Stimulated activated CD4-positive, alpha-beta T cell treated with anti-CD3 and anti-CD28 coated beads, Interleukin-12 subunit alpha, Interleukin-12 subunit beta, amount 100 ng/mL, for 24 hours (primary cell): ENCODE data around the gene FAM171A2.

Source experiments
- DNase-seq, 2 experiments: peaks; one replicate each; pipeline ENCODE4 v3.0.0-alpha.2; 2020; ENCODE audit warnings: low read depth in 2 of 2

FAM171A2 gene

GRCh38 chr17:44323359-44324091 lies 40.1 kb downstream of the FAM171A2 start:
- no peak for DNase-seq

DNA sequence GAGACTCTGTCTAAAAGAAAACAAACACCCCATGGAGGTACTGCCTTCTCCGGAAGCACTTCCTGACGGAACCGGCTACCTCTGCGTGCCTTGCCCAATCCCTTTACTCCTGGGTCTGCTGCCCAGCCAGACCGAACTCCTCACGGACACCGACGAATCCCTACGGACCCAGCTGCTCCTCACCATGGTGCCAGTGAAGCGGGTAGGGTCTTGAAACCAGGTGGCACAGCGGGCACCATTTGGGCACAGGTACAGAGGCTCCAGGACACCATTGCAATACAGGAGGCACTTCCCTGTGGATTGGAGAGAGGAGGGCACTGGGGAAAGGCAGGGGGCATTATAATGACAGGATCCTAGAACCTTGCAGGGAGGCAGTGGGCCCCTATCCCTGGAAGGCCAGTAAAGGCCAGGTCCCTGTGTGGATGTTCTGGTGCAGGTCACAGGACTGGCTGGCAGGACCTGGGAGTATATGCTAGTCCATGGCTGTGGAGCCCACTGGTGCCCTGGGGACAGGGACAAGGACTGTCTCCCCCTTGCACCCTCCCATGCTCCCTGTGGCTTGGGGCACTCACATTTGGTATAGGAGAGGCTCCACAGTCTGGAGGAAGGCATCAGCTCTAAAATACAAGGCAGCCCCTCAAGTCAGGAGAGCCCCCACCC lies 41.3 kb downstream of the FAM171A2 start:
- no peak for DNase-seq

DNA sequence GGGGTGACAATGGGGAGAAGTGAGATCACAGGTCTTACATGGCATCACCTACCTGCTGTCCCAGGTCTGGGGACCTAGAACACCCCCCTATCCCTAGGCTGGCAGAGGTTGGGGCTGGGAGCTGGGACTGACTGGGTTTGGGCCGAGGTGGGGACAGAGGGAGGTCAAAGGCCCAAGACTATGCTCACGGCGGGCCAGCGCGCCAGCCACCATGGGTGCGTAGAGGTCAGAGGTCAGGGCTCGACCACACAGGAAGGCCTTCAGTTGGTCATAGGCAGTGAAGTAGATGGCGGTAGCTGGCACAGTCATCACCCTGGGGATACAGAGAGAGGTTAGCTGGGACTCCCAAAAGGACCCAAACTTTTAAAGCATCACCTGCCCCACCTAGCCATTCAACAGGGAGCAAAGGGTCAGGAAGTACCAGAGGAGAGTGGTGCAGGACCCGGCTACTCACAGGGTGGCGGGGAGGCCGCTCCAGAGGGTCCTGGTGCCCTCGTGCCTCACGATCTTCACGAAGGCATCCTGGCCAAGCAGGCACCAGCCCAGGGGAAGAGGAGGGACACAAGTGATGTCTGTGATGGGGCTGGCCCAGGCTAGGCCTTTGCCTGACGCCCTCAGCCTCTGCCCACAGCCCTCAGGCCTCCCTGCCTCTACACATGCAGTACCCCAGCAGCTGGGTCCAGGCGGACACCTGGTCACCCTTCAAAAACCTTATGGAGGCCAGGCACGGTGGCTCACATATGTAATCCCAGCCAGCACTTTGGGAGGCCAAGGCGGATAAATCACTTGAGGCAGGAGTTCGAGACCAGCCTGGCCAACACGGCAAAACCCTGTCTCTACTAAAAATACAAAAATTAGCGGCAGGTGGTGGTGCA lies 42.2 kb downstream of the FAM171A2 start:
- no peak for DNase-seq

DNA sequence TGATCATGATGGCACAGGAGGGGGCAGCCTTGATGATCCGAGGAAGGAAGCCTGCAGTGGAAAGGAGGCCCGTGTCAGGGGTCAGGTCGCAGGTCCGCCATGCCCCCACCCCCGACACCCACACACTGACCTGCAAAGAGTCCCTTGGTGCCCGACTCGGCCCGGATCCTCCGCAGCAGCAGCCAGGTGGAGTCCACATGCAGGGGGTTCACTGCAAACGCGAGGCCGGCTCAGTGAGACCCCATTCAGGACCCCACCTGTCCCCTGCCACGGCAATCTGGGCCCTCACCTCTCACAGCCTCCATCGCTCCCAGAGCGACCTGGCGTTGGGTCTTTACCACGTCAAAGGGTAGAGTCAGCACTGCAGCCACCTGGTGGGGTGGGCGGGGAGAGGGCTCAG lies 43.6 kb downstream of the FAM171A2 start:
- no peak for DNase-seq

DNA sequence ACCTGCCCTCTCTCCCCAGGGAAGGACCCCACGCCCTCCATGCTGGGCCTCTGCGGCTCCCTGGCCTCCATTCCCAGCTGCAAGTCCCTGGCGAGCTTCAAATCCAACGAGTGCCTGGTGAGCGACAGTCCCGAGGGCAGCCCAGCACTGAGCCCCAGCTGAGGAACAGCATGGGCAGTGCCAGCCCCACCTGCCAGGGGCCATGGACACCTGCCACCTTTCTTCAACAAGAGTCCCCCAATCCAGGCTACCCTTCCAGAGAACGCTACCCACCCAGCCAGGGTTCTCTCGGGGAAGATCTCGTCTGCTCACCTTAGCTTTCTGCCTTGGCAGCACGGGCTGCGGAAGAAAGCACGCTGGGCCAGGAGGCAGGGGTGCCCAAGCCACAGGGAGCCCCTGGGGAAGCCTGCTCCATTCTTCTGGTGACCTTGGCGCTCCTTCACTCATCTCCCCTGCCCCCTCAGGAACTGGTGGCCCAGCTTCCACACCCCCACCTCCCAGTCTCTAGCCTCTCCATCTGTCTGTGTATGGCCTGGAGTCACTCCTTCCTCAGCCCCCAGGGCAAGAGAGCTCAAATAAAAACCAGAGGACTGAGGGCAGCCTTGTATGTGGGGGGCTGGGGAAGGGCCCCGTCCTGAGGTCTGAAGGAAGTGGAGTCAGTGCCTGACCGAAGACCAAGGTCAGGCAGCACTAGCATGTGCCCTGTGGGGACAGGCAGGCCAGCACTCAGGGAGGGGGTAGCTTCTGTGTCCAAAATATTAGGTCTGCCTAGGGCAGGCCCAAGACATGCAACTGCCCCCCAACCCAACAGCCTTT lies 45.4 kb downstream of the FAM171A2 start:
- no peak for DNase-seq

DNA sequence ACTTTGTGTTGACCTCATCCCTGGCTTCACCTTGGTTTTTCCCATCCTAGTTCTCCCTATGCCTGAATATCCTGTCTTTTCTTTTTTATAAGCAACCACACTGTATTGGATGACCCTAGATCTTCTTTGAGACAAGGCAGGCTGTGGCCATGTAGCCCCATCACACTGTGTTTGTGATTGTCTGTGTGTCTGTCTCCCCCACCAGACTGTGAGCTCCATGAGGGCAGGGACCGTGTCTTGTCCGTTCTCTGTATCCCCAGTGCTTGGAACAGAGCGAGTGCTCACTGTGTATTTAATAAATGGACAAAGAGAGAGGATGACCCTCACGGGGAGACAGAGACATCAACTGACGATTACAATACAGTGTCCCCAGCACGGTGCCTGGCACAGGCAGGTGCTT lies 46.1 kb downstream of the FAM171A2 start:
- DNase-seq, result no peak

- no peak for DNase-seq
Measured at GRCh38 chr17:44315760-44316731, 47.6 kb downstream of the FAM171A2 start.

- DNase-seq, result peak; percentile 27 to 40
Measured at GRCh38 chr17:44314869-44315661, 48.6 kb downstream of the FAM171A2 start.

- DNase-seq, result no peak
Measured at GRCh38 chr17:44314524-44314868, 49.2 kb downstream of the FAM171A2 start.

- DNase-seq, result no peak
Measured at GRCh38 chr17:44314031-44314430, 49.6 kb downstream of the FAM171A2 start.

- no peak for DNase-seq
Measured at GRCh38 chr17:44312396-44313104, 51.1 kb downstream of the FAM171A2 start.

DNA sequence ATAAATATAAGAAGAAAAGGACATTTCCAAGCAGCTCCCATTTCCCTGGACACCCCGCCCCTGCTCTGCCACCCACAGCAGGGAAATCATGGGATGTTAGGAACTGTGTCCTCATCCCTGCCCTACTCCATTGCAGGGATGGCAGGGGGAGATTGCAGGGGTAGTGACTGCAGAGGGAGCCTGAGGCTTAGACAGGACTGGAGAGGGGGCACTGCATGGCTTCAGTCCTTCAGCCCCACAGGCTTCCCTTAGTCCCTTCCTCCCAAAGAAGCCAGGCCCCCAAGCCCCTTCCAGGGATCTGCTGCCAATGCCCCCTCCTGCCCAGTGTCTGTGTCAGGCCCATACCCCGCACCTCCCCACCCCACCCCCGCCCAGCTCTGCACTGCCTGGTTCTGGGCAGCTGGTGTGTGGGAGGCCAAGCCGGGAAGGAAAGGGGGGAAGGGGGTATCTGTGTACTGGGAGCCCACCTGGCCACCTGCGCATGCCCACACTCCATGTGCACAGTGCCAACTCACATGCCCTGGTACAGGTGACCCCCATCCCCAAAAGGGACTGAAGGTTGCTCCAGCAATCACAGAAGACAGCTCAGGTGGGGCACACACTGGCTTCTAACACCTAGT lies 52.0 kb downstream of the FAM171A2 start:
- DNase-seq, result no peak

DNA sequence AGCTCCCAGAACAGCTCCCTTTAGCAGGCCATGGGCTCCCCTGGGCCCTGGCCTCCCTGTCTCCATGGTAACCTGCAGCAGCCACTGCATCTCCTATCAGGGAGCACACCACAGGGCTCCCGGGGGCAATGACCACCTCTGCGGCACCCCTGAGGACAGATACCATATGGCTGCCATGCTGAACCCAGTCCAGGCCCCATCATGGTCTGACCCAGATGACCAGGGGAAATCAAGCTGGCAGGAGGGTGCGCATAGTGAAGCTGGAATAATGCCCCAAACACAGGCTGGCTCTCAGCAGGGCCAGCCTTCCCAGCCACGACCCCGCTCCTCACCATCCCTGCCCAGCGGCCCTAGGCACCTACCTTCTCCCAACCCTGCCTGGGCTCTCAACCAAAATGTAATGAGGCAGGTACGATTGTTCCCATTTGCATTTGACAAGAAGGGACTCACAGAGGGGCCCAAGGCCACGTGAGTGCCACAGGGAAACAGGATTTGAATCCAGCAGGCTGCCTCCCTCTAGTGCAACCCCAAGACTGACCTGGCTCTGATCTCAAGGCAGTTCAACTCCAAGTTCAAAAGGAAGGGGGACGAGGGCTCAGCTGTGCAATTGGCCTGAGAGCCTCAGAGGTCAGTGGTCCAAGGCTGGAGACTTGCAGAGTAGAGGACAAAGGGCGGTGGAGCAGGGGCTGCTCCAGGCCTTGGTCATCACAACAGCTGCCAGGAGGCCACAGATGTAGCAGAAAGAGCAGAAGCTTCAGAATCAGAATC lies 52.9 kb downstream of the FAM171A2 start:
- no peak for DNase-seq

DNA sequence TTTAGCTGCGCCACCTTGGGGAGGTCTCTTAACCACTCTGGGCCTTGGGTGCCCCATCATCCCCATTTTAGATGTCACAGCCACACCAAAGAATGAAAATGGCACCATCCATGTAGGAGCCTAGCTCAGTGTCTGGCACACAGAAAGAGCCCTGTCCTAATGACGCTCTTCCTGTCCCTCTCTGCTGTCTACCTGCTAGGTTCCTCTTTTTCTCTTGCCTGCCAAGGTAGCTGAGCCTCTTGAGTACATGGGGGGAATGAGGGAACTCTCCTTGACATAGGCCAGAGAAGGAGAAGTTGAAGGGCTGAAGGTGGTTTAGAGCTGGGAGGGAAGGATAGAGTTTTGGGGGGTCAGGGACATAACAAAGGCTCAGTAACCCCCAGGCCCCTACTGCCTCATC lies 53.5 kb downstream of the FAM171A2 start:
- DNase-seq, result no peak

DNA sequence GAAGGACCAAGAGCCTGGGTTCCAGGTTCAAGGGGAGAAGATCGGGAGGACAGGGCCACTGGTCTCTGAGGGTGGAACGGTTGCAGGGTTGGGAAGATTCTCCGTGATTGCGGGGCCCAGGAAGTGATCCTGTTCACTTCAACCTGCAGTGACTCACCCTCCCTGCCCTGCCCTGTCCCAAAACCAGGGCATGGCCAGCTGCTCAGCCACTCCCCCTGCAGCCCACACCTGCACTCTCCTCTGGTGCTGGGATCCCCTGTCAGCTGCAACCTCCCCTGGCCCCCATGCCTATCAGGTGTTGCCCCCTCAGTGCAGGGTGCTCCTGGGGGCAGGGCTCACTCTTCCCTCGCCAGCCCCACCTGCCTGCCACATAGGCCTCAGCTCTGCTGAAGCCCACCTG lies 54.2 kb downstream of the FAM171A2 start:
- DNase-seq, result no peak

DNA sequence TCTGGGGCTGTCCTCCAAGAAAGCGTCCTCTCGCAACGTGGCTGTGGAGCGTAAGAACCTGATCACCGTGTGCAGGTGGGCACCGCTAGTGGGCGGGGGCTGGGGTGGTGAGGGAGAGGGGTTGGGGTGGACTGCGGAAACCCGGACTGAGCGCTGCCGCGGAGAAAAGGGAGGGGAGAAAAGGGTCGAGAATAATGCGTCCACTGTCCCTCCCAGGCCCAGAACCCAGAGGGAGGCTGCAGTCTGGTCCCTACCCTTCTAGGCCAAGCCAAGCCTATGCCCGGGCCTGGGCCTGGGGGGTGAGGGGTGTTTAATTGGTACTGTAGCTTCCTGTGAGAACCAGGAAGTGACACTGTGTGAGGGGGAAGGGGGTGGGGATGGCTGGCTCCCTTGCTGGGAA lies 54.8 kb downstream of the FAM171A2 start:
- no peak for DNase-seq

GRCh38 chr17:44308320-44308818 lies 55.3 kb downstream of the FAM171A2 start, which contains the start of gene RUNDC3A:
Gene RUNDC3A (plus strand): TSS chr17:44308601. CDS start chr17:44308833, 232 bp downstream.
- peak; percentile 65 to 75 for DNase-seq
